Right kidney (tissue), 1 donor: Measurements from ENCODE around the gene TBCEL.

ENCODE experiments used
- DNase-seq: peaks from one replicate; pipeline ENCODE4 v3.0.0-alpha.2; 2016

TBCEL gene

GRCh38 chr11:121138259-121138658 is 114.4 kb downstream of the TBCEL start:
- DNase-seq: no peak

DNA sequence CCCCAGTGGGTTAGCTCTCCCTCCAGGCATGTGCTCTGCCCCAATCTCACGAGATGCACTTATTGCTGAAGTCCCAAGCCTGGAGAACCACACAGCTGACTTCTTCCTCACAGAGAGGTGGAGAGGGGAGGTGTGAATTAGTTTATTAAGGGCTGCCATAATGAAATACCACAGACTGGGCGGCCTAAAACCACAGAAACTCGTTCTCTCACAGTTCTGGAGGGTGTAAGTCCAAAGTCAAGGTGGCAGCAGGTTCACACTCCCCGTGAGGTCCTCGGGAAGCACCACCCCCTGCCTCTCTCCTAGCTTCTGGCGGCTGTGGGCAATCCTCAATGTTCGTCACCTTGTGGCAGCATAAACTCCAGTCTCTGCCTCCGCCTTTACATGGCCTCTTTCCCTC is 116.5 kb downstream of the TBCEL start:
- no peak for DNase-seq
